Fibroblast of mammary gland (primary cell): ENCODE results near the gene CSNK2A1.

Experiments
- DNase-seq: peaks from one replicate; pipeline ENCODE4 v3.0.0-alpha.2; 2010; ENCODE audit warnings: low read depth
- H3K4me3 ChIP-seq: 2 replicates; pipeline ENCODE4 v1.5.1; 2011; ENCODE audit warnings: low read depth, mild to moderate bottlenecking, low read length, moderate library complexity; ENCODE audit not compliant: control insufficient read depth
- CTCF ChIP-seq: conservative IDR thresholded peaks from 2 replicates; pipeline ENCODE4 v1.5.1; 2011; ENCODE audit warnings: low read depth, low read length, inconsistent platforms; ENCODE audit not compliant: control insufficient read depth, insufficient read depth

Gene CSNK2A1

GRCh38 chr20:437787-438486, 105.7 kb downstream of the CSNK2A1 start:
- no peak overlapping the region for H3K4me3 ChIP-seq
- TF ChIP-seq CTCF, result no peak
- DNase-seq, result no peak

GRCh38 chr20:436476-436875, 107.1 kb downstream of the CSNK2A1 start:
- TF ChIP-seq CTCF, result no peak
- no peak for DNase-seq
- H3K4me3 ChIP-seq, result no peak overlapping the region

GRCh38 chr20:435558-435957, 108.0 kb downstream of the CSNK2A1 start:
- TF ChIP-seq CTCF, result no peak
- no peak for DNase-seq
- no peak overlapping the region for H3K4me3 ChIP-seq

GRCh38 chr20:434661-435419, 108.8 kb downstream of the CSNK2A1 start:
- TF ChIP-seq CTCF, result no peak
- H3K4me3 ChIP-seq, result no peak overlapping the region
- no peak for DNase-seq

GRCh38 chr20:434221-434620, 109.4 kb downstream of the CSNK2A1 start:
- no peak overlapping the region for H3K4me3 ChIP-seq
- no peak for DNase-seq
- TF ChIP-seq CTCF, result no peak

- TF ChIP-seq CTCF, result no peak
- no peak overlapping the region for H3K4me3 ChIP-seq
- DNase-seq, result peak; percentile 31
These were observed 110.2 kb downstream of the CSNK2A1 start for GRCh38 chr20:433300-433975.
